ENCODE data around the gene NUP35.

The NUP35 gene, protein sequence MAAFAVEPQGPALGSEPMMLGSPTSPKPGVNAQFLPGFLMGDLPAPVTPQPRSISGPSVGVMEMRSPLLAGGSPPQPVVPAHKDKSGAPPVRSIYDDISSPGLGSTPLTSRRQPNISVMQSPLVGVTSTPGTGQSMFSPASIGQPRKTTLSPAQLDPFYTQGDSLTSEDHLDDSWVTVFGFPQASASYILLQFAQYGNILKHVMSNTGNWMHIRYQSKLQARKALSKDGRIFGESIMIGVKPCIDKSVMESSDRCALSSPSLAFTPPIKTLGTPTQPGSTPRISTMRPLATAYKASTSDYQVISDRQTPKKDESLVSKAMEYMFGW

GRCh38 chr2:183124222-183124956 is at the start of gene NUP35:
Gene NUP35, plus strand, starts transcription at chr2:183124443. Its CDS starts 15 bp downstream, at chr2:183124458.
- DNase-seq, result peak; percentile 38 to 93 (median 78)

DNA sequence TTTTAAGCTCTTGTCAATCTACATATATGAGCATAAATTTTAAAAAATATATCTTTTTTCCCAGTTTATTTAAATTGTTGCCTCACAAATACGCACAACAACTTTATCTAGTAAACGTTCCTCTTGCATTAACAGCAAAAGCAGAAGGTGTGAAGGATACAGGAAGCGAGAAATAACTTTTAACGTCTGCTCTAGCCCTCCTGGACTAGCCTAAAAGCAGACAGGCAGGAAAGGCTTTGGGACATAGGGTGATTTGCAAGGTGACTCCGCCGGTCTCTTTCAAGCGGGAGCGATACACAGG is 46.1 kb upstream of the NUP35 start:
- DNase-seq, result peak in 9 of 56 donors; percentile 34 to 74 (median 54)

GRCh38 chr2:183078464-183079138 is 45.6 kb upstream of the NUP35 start, which contains the start of gene DUSP19:
Gene DUSP19, plus strand, starts transcription at chr2:183078747. Its CDS starts 187 bp downstream, at chr2:183078934.
- DNase-seq, result peak; percentile 23 to 98 (median 78)

GRCh38 chr2:183079139-183079775 is 45.0 kb upstream of the NUP35 start:
- peak in 1 of 56 donors; percentile 50 for DNase-seq

DNA sequence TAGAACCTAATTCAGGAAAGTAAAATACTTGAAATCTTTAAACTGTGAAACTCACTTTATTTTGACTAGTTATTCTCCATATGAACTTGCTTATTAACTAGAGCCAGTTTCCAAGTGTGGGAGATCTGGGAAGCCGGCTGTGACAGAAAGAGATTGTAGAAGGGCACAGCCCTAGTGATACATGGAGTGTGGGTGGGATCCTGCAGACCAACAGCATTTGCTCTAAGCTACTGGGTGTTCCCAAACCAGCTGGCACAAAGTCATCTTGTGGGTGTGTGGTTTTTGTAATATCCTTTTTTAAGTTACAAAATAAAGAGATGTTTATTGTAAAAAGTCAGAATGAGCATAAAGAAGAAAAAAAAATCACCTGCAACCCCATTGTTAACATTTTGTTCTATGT is 42.3 kb upstream of the NUP35 start:
- peak in 20 of 56 donors; percentile 4 to 63 (median 21) for DNase-seq

DNA sequence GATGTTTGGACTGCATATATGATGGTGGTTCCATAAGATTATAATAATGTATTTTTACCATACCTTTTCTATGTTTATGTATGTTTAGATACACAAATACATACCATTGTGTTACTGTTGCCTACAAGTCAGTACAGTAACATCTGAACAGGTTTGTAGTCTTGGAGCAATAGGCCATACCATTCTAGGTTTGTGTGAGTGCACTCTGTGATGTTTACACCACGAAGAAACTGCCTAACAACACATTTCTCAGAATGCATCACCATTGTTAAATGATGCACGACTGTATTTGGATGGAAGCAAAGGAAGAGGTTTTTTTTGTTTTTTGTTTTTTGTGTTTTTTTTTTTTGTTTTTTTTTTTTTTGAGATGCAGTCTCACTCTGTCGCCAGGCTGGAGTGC is 36.2 kb upstream of the NUP35 start:
- DNase-seq, result no peak

GRCh38 chr2:183089192-183089851 is 34.9 kb upstream of the NUP35 start:
- no peak for DNase-seq

DNA sequence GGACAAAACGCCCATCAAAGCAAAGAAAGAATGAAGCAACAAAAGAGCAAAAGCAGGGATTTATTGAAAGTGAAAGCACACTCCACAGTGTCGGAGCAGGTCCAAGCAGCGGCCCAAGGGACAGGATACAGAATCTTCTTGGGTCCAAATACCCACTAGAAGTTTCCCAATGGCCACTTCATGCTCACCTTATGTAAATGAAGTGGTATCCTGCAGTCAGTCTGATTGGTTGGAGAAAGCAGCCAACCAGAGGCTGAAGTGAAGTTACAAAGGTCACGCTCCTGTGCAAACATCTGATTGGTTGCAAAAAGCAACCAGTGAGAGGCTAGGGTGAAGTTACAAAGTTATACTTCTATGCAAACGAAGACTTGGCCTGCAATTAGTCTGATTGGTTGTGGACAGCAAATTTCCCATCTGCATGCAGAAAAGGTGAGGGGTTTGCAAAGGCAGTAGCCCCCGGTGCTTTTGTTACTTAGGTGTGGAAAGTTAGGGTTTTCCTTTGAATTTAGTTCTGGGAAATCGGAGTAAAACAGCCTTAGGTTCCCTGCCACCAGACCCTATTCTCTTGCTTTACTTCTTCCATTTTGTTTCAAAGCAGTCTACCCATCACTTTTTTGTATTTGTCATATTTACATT is 32.8 kb upstream of the NUP35 start:
- no peak for DNase-seq

DNA sequence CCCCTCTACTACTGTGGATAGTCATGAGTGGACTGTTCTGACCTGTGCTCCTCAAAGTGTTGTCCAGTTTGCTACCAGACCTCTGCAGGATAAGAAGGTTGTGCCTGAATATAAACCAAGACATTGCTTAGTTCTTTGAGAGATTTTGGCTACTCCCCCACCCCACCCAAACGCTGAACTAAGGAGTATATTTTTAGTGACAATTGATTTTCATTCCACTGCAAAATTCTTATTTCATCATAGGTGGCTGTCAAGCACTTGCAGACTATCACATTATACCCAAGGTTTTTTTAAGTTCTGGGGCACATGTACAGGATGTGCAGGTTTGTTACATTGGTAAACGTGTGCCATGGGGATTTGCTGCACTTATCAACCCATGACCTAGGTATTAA is 32.3 kb upstream of the NUP35 start:
- no peak for DNase-seq

- DNase-seq, result no peak
These were observed 30.2 kb upstream of the NUP35 start for GRCh38 chr2:183093857-183094657.

- no peak for DNase-seq
These were observed 18.7 kb upstream of the NUP35 start for GRCh38 chr2:183105402-183106134.

- DNase-seq, result no peak
These were observed 11.7 kb upstream of the NUP35 start for GRCh38 chr2:183112577-183112976.

GRCh38 chr2:183113630-183114029 is 10.6 kb upstream of the NUP35 start:
- no peak for DNase-seq

- DNase-seq, result no peak
These were observed 7.0 kb upstream of the NUP35 start for GRCh38 chr2:183117226-183117625.

DNA sequence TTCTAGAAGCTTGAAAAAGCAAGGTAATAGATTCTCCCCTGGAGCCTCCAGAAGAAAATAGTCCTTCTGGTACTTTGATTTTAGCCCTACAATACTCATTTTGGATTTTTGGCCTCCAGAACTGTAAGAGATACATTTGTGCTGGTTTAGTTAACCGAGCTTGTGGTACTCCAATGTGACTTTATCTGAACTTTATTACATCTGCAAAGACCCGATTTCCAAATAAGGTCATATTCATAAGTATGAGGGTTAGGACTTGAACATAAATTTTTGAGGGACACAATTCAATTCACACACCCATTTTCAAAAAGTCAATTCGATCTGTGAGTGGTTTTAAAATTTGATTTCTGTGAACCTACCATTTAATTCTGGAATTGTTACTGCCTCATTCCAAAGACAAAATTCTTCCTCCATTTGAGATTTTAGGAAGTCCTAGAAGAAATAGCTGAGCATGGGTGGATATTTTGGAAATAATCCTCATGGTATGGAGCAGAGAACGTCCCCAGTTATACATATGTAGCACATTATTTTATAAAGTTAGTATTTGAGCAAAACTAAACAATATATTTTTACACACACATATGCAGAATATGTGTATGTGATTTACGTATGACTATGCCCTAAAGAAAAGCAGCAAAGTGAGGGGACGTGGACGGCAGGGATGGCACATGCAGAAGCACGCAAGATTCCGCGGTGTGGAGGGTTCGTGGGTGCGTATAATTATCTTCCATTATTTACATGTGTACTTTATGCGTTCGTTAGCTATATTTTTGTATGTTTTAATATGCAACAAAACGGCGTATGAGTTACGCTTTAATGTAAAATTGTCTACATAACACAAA is 905 bp upstream of the NUP35 start:
- peak in 1 of 56 donors; percentile 6 for DNase-seq

GRCh38 chr2:183123959-183124221 is 353 bp upstream of the NUP35 start:
- DNase-seq, result no peak

DNA sequence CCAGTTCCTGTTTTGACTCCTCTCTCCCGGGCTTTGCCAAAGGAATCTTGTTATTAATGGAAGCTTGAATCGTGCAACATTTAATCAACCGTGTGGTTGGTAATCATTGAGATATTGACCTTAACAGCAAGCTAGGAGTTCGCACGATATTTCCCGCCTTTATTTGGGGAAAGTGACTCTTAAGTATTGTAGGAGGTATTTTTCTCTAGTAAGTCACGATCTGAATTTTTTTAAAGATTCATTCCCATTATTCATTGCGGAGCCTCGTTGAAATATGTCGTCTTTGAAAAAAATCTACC is 663 bp downstream of the NUP35 start:
- no peak for DNase-seq

GRCh38 chr2:183125659-183126341 is 1.6 kb downstream of the NUP35 start:
- no peak for DNase-seq
